Tibial artery (tissue), 4 donors: ENCODE results near the gene ANKS4B.

Experiments
- DNase-seq, 2 donors: peaks; one replicate each; pipeline ENCODE4 v3.0.0-alpha.2; 2019
- H3K27ac ChIP-seq, 2 donors: fragments of 200-600 bp; sonication (generic) in 1 of 2; 1 replicate in 1 of 2; 2 replicates in 1 of 2; pipeline ENCODE4 v1.5.1; 2018 to 2019; ENCODE audit warnings: mild to moderate bottlenecking in 1 of 2
- H3K27me3 ChIP-seq, 2 donors: fragments of 200-600 bp; sonication (generic) in 1 of 2; one replicate each; pipeline versions ENCODE4 v1.5.1 to v1.6.0; 2016 to 2019
- H3K36me3 ChIP-seq, 3 donors: fragments of 200-600 bp; sonication (generic) in 2 of 3; one replicate each; pipeline ENCODE4 v1.5.1; 2016 to 2019; ENCODE audit warnings: mild to moderate bottlenecking in 2 of 3
- H3K4me1 ChIP-seq, 4 donors: fragments of 200-600 bp; sonication (generic) in 2 of 4; 1 replicate in 3 of 4; 2 replicates in 1 of 4; pipeline ENCODE4 v1.5.1; 2016 to 2019
- H3K4me3 ChIP-seq, 2 donors: fragments of 200-600 bp; sonication (generic) in 1 of 2; 1 replicate in 1 of 2; 2 replicates in 1 of 2; pipeline ENCODE4 v1.5.1; 2018 to 2019; ENCODE audit warnings: mild to moderate bottlenecking in 2 of 2
- H3K9me3 ChIP-seq, 3 donors: fragments of 200-600 bp; sonication (generic) in 1 of 3; one replicate each; pipeline ENCODE4 v1.5.1; 2016 to 2019
- CTCF ChIP-seq, 2 experiments: fragments of 200-600 bp in 1 of 2; fragments of 450-650 bp in 1 of 2; IDR thresholded peaks; one replicate each; pipeline ENCODE4 v1.5.1; 2017 to 2019; ENCODE audit warnings: antibody characterized with exemption in 2 of 2, mild to moderate bottlenecking in 1 of 2, moderate library complexity in 1 of 2
- intact Hi-C: fragments of 100-400 bp; cut with DNase I; formaldehyde crosslinking; loops from one replicate; pipeline ENCODE4 v1.15.0; 2023; ENCODE audit warnings: low total_unique reads

The ANKS4B gene

DNA sequence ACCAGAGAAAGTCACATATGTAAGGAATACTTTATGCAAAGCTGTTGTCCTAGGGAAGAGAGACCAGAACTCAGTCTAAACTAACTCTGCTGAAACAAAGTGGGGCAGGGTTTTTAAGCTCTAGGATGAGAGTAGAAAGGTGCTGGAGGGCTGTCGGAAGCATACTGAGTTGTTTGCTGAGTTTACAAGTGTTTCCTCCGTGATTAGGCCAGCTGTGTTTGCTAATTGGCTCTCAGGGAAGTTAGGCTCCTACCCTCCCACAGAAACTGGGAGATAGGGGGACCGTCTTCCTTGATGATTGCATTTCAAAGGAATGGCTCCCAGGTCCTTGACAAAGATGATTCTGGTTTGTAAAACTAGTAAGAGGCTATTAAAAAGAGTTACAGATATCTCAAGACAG is 69.0 kb downstream of the ANKS4B start:
- H3K36me3 ChIP-seq = no peaks in the 10 kb centered on the region
- peak overlapping the region in 1 of 2 donors; percentile 89 for H3K4me3 ChIP-seq
- DNase-seq = no peak
- no peak overlapping the region for H3K27ac ChIP-seq
- H3K4me1 ChIP-seq = peaks cover 0 to 9% (median 8%) of the 10 kb centered on the region in 4 donors
- no peak for TF ChIP-seq CTCF (IDR thresholded peaks at IDR 0.05)
- H3K9me3 ChIP-seq = no peaks in the 10 kb centered on the region
- intact Hi-C loops = loop anchor here (5.0 kb wide), 2 partner anchors 145 to 220 kb away; partner anchors contain the start of gene LDAF1
- peaks cover 0 to 2% of the 10 kb centered on the region in 2 donors for H3K27me3 ChIP-seq

DNA sequence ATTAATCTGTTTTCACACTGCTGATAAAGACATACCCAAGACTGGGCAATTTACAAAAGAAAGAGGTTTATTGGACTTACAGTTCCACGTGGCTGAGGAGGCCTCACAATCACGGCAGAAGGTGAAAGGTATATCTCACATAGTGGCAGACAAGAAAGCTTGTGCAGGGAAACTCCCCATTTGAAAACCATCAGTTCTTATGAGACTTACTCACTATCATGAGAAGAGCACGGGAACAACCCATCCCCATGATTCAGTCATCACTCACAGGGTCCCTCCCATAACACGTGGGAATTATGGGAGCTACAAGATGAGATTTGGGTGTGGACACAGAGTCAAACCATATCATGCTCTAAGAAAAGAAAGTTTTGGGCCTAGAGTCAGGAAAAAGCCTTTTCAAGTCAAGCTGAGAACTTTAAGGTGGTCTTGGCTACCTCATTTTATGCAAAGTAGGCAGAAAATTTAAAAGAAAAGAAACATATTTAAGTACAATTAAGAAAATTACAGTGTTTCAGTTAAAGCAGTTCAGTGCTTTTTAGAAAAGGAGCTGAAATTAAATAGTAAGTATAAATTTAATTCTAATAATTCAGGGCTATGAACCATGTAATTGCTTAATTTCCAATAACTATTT is 69.5 kb downstream of the ANKS4B start:
- Histone ChIP-seq H3K9me3 (no peaks in the 10 kb centered on the region), H3K4me1 (peaks cover 0 to 9% (median 8%) of the 10 kb centered on the region in 4 donors), H3K4me3 (no peak overlapping the region), H3K36me3 (no peaks in the 10 kb centered on the region), H3K27ac (no peak overlapping the region), H3K27me3 (no peaks in the 10 kb centered on the region)
- no peak for TF ChIP-seq CTCF (IDR thresholded peaks at IDR 0.05)
- intact Hi-C loops = loop anchor here (5.0 kb wide), 2 partner anchors 146 to 219 kb away; partner anchors contain the start of gene LDAF1
- peak in 1 of 2 donors; percentile 40 for DNase-seq
